GM18511 (cell line): ENCODE results near the gene TBC1D12.
"Not testable (repeated sequence)": the region's sequence is repeated elsewhere in the genome, so short reads cannot be mapped to it uniquely, and the experiment has no call there.

Source experiments
- ATAC-seq: cut with Tn5 transposase; IDR thresholded peaks from one replicate; pipeline ENCODE4 v1.9.1; 2021; ENCODE audit warnings: mild to moderate bottlenecking, moderate library complexity; ENCODE audit not compliant: unreplicated experiment

Gene TBC1D12

DNA sequence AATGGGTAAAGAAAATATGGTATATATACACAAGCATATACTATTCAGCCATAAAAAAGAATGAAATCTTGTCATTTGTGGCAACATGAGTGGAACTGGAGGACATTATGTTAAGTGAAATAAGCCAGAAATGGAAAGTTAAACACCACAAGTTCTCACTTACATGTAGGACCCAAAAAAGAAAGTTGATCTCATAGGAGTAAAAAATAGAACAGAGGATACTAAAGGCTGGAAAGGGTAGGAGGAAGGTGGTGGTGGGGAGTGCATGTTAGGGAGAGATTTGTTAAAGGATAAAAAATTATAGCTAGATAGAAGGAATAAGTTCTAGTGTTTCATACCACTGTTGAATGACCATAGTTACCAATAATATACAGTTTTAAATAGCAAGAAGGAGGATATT is 48.4 kb downstream of the TBC1D12 start:
- ATAC-seq = no peak

- no peak for ATAC-seq
Observed at GRCh38 chr10:94451883-94452519, 49.7 kb downstream of the TBC1D12 start.

DNA sequence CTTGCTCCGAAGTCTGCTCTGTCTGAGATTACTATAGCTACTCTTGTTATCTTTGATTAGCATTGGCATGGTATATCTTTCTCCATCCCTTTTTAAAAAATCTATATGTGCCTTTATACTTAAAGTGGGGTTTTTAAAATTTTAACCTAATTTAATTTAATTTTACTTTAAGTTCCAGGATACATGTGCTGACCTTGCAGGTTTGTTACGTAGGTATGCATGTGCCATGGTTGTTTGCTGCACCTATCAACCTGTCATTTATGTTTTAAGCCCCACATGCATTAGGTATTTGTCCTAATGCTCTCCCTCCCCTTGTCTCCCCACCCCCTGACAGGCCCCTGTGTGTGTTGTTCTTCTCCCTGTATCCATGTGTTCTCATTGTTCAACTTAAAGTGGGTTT is 54.6 kb downstream of the TBC1D12 start:
- ATAC-seq = no peak

DNA sequence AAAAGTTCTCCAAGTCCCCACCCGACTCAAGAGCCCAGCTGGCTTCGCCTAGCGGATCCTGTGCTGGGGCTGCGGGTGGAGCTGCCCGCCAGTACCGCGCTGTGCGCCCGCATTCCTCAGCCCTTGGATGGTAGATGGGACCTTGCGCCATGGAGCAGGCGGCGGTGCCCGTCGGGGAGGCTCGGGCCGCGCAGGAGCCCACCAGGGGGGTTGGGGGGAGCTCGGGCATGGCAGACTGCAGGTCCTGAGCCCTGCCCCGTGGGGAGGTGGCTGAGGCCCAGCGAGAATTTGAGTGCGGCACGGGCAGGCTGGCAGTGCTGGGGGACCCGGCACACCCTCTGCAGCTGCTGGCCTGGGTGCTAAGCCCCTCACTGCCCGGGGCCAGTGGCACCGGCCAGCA is 57.0 kb downstream of the TBC1D12 start:
- ATAC-seq = no peak

DNA sequence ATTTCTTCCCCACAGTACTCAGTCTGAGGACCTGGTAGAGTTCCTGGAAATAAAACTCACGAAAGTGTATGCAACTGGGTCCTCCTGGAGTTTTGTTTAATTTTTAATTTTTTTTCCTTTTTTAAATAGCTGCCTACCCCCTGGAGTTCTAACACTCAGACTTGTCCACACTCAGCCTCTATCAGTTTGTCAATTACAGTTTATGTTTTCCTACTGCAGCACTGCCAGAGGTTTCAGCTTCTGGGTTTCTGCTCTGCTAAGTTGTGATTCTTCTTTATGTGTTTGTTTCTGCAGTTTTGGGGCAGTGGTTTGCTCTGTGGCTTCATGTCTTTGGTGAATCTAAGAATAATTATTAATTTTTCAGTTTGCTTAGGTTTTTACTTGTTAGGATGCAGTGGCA is 59.2 kb downstream of the TBC1D12 start:
- ATAC-seq = no peak

DNA sequence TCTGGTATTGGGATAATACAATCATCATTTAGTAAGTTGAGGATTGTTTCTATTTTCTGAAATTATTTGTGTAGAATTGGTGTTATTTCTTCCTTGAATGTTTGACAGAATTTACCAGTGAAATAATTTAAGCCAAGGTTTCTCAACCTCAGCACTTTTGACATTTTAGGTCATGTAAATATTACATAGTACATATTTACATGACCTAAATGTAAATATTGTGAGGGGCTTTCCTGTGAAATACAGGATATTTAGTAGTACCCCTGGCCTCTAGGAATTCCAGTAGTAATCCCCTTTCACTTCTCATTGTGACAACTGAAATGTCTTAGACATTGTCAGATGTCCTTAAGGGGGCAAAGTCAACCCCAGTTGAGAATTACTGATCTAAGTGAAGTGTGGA is 59.8 kb downstream of the TBC1D12 start:
- ATAC-seq = no peak

GRCh38 chr10:94465684-94466083 is 63.3 kb downstream of the TBC1D12 start:
- ATAC-seq = no peak

DNA sequence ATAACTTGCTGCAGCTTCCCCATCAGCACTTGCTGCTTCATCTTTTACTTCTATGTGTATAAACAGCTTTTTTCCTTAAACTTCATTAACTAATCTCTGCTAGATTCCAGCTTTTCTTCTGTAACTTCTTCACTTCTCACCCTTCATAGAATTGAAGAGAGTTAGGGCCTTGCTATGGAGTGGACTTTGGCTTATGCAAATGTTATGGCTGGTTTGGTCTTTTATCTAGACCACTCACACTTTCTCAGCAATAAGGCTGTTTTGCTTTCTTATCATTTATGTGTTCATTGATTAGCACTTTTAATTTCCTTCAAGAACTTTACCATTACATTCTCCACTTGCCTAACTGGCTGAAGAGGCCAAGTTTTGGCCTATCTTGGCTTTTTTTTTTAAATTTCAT is 79.1 kb downstream of the TBC1D12 start:
- ATAC-seq = no peak

DNA sequence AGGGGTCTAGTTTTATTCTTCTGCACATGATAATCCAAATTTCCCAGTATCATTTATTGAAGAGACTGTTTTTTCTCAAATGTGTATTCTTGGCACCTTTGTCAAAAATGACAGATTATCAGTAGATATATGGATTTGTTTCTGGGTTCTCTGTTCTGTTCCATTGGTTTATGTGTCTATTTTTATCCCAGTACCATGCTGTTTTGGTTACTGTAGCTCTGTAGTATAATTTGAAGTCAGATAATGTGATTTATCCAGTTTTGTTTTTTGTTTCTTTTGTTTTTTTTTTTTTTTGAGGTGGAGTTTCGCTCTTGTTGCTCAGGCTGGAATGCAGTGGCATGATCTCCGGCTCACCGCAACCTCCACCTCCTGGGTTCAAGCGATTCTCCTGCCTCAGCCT is 81.6 kb downstream of the TBC1D12 start:
- ATAC-seq = no peak

- no peak for ATAC-seq
Observed at GRCh38 chr10:94485094-94485493, 82.8 kb downstream of the TBC1D12 start.

- no peak for ATAC-seq
Observed at GRCh38 chr10:94487575-94487974, 85.2 kb downstream of the TBC1D12 start.

GRCh38 chr10:94489107-94489506 is 86.8 kb downstream of the TBC1D12 start:
- ATAC-seq = no peak

- no peak for ATAC-seq
Observed at GRCh38 chr10:94489976-94490788, 87.8 kb downstream of the TBC1D12 start.

- no peak for ATAC-seq
Observed at GRCh38 chr10:94490789-94491039, 88.4 kb downstream of the TBC1D12 start.

DNA sequence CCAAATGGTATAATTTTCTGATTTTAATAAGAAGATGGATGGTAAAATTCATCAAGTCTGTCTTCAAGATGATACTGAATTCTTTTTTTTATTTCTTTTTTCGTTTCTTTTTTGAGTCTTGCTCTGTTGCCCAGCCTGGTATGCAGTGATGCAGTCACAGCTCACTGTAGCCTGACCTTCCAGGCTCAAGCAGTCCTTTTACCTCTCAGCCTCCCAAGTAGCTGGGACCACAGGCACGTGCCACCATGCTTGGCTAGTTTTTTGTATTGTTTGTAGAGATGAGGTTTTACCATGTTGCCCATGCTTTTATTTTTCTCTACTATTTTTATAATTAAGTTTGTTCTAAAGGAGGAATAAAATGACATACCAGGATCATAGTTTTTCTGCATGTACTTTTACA is 91.1 kb downstream of the TBC1D12 start:
- ATAC-seq = no peak

DNA sequence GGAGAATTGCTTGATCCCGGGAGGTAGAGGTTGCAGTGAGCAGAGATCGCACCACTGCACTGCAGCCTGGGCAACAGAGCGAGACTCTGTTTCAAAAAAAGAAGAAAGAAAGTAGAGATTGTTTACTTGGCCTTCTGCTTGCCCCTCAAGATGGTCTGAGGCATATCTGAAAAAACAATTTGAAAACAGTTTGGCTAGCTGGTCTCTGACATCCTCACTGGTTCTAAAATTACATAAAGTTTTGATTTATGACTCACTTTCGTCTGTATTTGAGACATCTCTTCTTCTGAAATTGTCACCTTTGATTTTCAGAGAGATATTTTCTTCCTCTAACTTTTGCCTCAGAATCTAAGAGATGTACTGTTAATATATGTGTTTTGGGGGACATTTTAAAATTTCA is 93.7 kb downstream of the TBC1D12 start:
- ATAC-seq = no peak

- no peak for ATAC-seq
Observed at GRCh38 chr10:94496646-94497045, 94.3 kb downstream of the TBC1D12 start.

DNA sequence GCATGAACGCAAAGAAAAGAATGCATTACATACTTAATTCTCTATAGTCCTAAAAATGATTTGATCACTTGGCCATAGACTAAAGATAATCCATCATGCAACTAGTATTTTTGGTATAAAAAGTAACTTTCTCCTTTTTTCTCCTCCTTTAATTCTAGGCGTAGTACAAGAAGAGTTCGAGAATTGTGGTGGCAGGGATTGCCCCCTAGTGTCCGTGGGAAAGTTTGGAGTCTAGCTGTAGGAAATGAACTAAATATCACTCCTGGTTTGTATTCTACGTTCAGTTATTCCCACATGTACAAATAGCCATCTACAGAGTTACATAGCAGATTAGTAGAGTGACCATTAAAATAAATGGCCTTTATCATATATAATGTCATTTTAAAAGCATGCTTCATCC is 97.7 kb downstream of the TBC1D12 start:
- ATAC-seq = no peak

DNA sequence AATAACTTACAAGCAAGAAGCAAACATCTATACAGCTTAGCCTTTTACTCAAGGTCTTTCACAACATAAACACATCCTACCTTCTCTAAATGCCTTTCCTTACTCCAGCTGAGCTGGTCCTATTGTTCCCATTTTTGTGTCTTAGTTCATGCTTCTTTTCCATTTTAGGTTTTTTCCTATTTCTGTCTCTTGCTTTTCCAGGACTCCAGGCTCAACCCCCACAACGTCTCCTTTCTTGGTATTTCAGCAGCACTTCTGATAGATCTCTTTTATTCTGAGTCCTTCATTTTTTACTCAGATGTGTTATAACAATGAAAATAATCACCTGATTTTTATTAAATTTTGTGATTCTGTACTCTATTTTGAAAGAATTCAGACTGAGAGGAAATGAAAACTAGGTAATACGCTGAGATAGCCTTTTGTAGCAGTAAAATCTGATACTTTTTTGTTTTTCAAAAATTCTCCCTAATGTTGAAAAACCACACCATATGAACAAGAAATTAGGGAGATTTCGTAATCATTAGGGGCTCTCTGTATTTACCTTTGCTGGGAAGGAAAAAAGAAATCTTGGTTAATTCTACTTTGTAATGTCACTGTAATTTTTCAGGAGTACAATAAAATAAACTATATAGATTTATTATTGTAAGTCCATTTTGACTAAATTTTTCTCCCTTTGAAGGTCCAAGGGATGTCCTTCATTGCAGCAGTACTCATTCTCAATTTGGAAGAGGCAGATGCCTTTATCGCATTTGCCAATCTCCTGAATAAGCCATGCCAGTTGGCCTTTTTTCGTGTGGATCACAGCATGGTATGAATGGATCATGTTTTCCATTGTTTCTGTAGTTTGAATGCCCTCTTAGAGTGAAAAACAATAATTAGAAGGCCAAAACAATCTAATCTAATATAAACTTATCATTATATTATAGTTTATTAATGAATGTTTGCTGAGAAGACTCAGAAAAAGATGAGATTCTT is 119.2 kb downstream of the TBC1D12 start:
- no peak for ATAC-seq

DNA sequence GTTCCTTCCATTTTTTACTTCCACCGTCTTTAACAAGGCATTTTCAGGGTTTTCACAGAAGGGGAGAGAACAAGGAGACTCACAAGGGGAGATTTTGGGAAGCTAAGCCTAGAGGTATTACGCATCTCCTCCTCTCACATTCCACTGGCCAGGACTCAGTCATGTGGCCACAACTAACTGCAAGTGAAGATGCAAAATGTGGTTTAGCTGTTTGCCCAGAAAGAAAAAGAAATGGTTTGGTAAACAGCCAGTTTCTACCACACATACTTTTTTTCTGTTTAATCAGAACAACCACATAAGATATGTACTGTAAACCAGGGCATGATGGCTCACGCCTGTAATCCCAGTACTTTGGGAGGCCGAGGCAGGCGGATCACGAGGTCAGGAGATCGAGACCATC is 121.8 kb downstream of the TBC1D12 start:
- ATAC-seq = no peak

DNA sequence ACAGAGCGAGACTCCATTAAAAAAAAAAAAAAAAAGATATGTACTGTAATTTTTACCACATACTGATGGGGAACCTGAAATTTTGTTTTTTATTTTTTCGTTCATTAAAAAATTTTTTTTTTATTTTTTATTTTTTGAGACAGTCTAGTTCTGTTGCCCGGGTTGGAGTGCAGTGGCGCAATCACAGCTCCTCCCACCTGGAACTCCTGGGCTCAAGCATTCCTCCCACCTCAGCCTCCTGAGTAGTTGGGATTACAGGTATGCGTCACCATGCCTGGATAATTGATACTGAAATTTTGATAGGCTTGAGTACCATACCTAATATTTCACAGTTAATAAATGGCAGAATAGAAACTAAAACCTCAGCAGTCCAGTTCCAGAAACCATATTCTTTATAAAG is 122.4 kb downstream of the TBC1D12 start:
- ATAC-seq = no peak

DNA sequence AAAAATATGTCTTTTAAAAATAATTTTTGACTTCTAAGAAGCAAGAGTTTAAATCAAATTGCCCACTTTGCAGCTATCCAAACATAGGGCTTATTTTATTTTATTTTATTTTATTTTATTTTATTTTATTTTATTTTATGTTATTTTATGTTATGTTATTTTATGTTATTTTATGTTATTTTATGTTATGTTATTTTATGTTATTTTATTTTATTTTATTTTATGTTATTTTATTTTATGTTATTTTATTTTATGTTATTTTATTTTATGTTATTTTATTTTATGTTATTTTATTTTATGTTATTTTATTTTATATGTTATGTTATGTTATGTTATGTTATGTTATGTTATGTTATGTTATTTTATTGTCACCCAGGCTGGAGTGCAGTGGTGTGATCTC is 129.2 kb downstream of the TBC1D12 start:
- ATAC-seq = not testable (repeated sequence)
